ENCODE results near the gene DAGLB.

GRCh38 chr7:6399351-6399750 lies 48.4 kb downstream of the DAGLB start:
- no peak for TF ChIP-seq CTCF (IDR thresholded peaks at IDR 0.05; ENCODE audit: low read length)
- no peak for TF ChIP-seq EZH2 (IDR thresholded peaks at IDR 0.05; ENCODE audit: borderline replicate concordance, low read length)

All from OCI-LY1 (cell line).